ENCODE data around the gene THADA. TPM values are rescaled to one million over a fixed set of nuclear protein-coding genes. Genes with fewer than 3 reads are reported as not detected.

THADA gene
- total RNA-seq, 1 donor from 2014 or later: 32.9 TPM

DNA sequence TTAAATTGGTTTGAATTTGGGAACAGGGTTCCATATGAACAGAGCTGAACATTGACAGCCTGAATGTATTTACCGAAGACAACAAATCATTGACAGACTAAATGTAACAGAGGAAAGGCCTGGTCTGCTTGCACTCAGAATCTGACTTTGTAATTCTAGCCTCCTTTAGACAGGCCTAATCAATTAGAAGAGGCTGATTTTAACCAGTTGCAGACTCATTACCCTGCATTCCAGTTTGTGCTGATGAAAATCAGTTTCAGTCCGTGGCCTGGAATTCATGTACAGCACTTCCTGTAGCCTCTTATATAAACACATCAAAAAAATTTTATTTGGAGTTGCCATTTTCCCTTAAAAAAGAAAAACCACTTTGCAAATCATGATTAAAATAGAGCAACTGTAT, 276.3 kb downstream of the THADA start:
- ATAC-seq (no peak), DNase-seq (no peak)
- TF ChIP-seq, protein P1, sequence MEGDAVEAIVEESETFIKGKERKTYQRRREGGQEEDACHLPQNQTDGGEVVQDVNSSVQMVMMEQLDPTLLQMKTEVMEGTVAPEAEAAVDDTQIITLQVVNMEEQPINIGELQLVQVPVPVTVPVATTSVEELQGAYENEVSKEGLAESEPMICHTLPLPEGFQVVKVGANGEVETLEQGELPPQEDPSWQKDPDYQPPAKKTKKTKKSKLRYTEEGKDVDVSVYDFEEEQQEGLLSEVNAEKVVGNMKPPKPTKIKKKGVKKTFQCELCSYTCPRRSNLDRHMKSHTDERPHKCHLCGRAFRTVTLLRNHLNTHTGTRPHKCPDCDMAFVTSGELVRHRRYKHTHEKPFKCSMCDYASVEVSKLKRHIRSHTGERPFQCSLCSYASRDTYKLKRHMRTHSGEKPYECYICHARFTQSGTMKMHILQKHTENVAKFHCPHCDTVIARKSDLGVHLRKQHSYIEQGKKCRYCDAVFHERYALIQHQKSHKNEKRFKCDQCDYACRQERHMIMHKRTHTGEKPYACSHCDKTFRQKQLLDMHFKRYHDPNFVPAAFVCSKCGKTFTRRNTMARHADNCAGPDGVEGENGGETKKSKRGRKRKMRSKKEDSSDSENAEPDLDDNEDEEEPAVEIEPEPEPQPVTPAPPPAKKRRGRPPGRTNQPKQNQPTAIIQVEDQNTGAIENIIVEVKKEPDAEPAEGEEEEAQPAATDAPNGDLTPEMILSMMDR (IDR thresholded peaks at IDR 0.05): no peak
- Histone ChIP-seq H3K27ac (no peak overlapping the region), H3K36me3 (peaks cover 5% of the 10 kb centered on the region), H3K4me1 (peaks cover 8% of the 10 kb centered on the region), H3K27me3 (no peaks in the 10 kb centered on the region), H3K4me3 (no peak overlapping the region), H3K9me3 (no peaks in the 10 kb centered on the region)
- intact Hi-C loops (cut with DNase I): no loop called here

DNA sequence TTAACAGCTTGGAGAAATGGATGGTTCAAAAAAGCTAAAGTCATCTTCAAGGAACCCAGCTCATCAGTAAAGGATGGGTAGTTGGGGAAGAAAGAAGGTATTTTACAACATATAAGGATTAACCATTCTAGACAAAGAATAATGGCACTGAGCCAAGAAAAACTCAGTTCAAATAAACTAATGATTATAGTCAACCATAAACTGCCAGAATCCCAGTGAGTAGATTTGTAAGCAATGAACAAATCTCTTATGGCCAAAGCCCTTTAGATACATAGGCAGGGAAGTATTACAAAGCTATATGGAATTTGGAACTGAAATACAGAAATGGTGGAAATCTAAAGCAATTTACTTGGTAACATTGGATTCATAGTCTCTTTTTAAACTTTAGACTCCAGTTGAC, 277.0 kb downstream of the THADA start:
- Histone ChIP-seq H3K27me3 (no peaks in the 10 kb centered on the region), H3K36me3 (peaks cover 5% of the 10 kb centered on the region), H3K4me1 (peaks cover 3% of the 10 kb centered on the region), H3K27ac (no peak overlapping the region), H3K4me3 (no peak overlapping the region), H3K9me3 (no peaks in the 10 kb centered on the region)
- ATAC-seq (no peak), DNase-seq (no peak)
- intact Hi-C loops (cut with DNase I): no loop called here
- TF ChIP-seq, protein P1 (IDR thresholded peaks at IDR 0.05): no peak

DNA sequence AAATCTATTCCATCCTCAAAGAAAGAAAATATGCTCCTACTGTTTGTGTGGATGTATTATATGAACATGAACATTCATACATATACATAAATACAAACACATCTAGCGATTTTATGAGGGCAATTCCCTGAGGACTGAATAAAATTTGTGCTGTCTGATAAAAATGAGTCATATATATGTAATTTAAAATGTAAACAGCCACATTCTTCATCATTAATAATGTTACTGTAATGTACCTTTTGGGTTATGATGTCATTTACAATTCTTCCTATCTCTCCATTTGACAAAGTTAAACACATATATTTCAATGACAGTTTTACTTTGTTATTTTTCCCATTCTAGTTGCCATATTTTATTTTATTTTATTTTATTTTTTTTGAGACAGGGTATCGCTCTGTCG, 278.2 kb downstream of the THADA start:
- H3K36me3 ChIP-seq: peaks cover 5% of the 10 kb centered on the region
- H3K9me3 ChIP-seq: no peaks in the 10 kb centered on the region
- intact Hi-C loops (cut with DNase I): no loop called here
- H3K27ac ChIP-seq: no peak overlapping the region
- no peak for DNase-seq
- H3K4me3 ChIP-seq: no peak overlapping the region
- H3K4me1 ChIP-seq: peaks cover 13% of the 10 kb centered on the region
- no peak for ATAC-seq
- TF ChIP-seq, protein P1 (IDR thresholded peaks at IDR 0.05): no peak
- no peaks in the 10 kb centered on the region for H3K27me3 ChIP-seq

DNA sequence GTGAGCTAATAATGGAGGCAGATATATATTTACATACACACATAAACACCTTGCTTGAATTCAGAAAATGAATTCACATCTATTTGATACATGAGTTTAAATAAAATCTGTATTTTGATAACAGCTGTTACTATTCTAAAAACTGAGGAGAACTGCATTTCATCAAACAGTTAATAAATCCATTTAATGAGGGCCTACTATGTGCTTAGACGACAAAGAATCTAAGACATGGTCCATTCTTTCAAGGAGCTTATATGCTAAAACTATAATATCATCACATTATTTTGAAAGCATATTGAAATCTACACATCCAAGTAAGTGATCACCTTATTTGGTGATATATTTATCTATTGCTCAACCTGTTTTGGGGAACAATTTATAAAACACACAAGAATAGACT, 278.6 kb downstream of the THADA start:
- DNase-seq (no peak), ATAC-seq (no peak)
- H3K4me1 ChIP-seq: peaks cover 18% of the 10 kb centered on the region
- H3K27me3 ChIP-seq: no peaks in the 10 kb centered on the region
- intact Hi-C loops (cut with DNase I): no loop called here
- TF ChIP-seq, protein P1 (IDR thresholded peaks at IDR 0.05): no peak
- peaks cover 5% of the 10 kb centered on the region for H3K36me3 ChIP-seq
- no peak overlapping the region for H3K4me3 ChIP-seq
- no peaks in the 10 kb centered on the region for H3K9me3 ChIP-seq
- H3K27ac ChIP-seq: no peak overlapping the region

DNA sequence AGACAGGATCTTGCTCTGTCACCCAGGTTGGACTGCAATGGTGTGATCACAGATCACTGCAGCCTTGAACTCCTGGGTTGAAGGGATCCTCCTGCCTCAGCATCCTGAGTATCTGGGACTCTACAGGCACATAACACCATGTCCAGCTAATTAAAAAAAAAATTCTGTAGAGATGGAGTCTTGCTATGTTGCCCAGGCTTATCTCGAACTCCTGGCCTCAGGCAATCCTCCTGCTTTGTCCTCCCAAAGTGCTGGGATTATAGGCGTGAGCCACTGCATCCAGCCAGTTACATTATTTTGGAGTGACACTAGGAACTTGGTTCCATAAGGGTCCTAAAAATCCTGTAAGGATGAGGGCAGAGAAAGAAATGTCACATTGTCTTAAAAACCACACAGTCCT, 280.4 kb downstream of the THADA start:
- Histone ChIP-seq H3K4me3 (no peak overlapping the region), H3K9me3 (no peaks in the 10 kb centered on the region), H3K27ac (no peak overlapping the region), H3K27me3 (no peaks in the 10 kb centered on the region), H3K4me1 (peaks cover 18% of the 10 kb centered on the region), H3K36me3 (peaks cover 5% of the 10 kb centered on the region)
- TF ChIP-seq, protein P1 (IDR thresholded peaks at IDR 0.05): no peak
- ATAC-seq (no peak), DNase-seq (no peak)
- intact Hi-C loops (cut with DNase I): no loop called here

DNA sequence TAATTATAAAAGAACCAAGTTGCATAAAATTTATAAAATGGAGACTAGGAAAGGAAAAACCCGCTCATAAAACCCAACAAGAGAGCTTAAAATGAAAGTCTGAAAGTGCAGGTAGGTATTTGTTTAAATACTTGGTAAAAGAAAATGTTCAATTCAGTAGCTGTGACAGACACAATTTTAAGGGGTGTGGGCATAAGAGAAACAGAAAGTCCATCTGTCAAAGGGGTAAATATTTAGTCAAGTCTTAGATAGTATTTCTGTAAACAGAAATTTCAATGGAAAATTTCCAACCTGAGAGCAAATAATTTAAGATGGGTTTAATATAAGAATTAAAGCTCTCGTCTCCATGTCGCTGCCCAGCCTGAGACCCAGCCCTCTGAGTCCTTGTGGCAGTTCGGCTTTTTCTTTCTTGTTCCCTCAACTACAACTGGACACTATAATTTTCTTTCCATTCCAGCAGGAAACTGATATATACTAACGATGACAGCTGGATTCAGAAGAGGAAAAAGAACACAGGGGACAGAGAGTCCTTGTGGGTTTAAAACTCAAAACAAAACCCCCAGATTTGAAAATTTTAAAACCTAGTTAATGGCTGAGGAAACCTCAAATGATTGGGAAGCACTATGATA, 281.4 kb downstream of the THADA start:
- H3K4me1 ChIP-seq: peaks cover 18% of the 10 kb centered on the region
- no peak overlapping the region for H3K4me3 ChIP-seq
- ATAC-seq (no peak), DNase-seq (no peak)
- H3K27me3 ChIP-seq: no peaks in the 10 kb centered on the region
- intact Hi-C loops (cut with DNase I): no loop called here
- H3K9me3 ChIP-seq: no peaks in the 10 kb centered on the region
- peak overlapping the region; percentile 34 for H3K27ac ChIP-seq
- TF ChIP-seq, protein P1 (IDR thresholded peaks at IDR 0.05): no peak
- H3K36me3 ChIP-seq: peaks cover under 1% of the 10 kb centered on the region
